Sigmoid colon (tissue), 7 donors: Measurements from ENCODE around the gene CCDC85A. TPM values are rescaled to one million over a fixed set of nuclear protein-coding genes. Genes with fewer than 3 reads are reported as not detected.

Source experiments
- DNase-seq: peaks from one replicate; pipeline ENCODE4 v3.0.0-alpha.2; 2019
- H3K27ac ChIP-seq, 4 donors: fragments of 200-600 bp; sonication (generic); one replicate each; pipeline ENCODE4 v1.5.1; 2016 to 2019; ENCODE audit warnings: mild to moderate bottlenecking in 1 of 4
- H3K27me3 ChIP-seq, 3 donors: fragments of 200-600 bp; sonication (generic); one replicate each; pipeline ENCODE4 v1.5.1; 2019; ENCODE audit warnings: mild to moderate bottlenecking in 1 of 3
- H3K36me3 ChIP-seq, 4 donors: fragments of 200-600 bp; sonication (generic); one replicate each; pipeline ENCODE4 v1.5.1; 2016 to 2019
- H3K4me1 ChIP-seq, 4 donors: fragments of 200-600 bp; sonication (generic); one replicate each; pipeline ENCODE4 v1.5.1; 2017 to 2019
- H3K4me3 ChIP-seq, 4 donors: fragments of 200-600 bp; sonication (generic); one replicate each; pipeline ENCODE4 v1.5.1; 2017 to 2019; ENCODE audit warnings: mild to moderate bottlenecking in 2 of 4, moderate library complexity in 1 of 4
- H3K9me3 ChIP-seq, 4 donors: fragments of 200-600 bp in 3 of 4; sonication (generic) in 3 of 4; one replicate each; pipeline versions ENCODE4 v1.5.1 to v1.6.1; 2013 to 2019
- EP300 ChIP-seq, 4 donors: sonication (generic); formaldehyde crosslinking; IDR thresholded peaks; one replicate each; pipeline ENCODE4 v1.6.1; 2017; ENCODE audit warnings: antibody characterized with exemption in 4 of 4
- POLR2A ChIP-seq, 2 donors: fragments of 450-650 bp; IDR thresholded peaks; one replicate each; pipeline ENCODE4 v1.6.1; 2016; ENCODE audit warnings: antibody characterized with exemption in 2 of 2, mild to moderate bottlenecking in 2 of 2, moderate library complexity in 2 of 2
- POLR2AphosphoS5 ChIP-seq, 4 donors: sonication (generic); formaldehyde crosslinking; IDR thresholded peaks; one replicate each; pipeline ENCODE4 v1.6.1; 2017; ENCODE audit warnings: antibody characterized with exemption in 4 of 4
- WGBS, 2 donors: extraction: QIAGEN DNeasy Blood & Tissue Kit; methylation state at CpG; one replicate each; pipeline ENCODE4 v1.1.7; 2013; 5-methylcytosine and 5-hydroxymethylcytosine counted together
- intact Hi-C: fragments of 100-400 bp; cut with DNase I; formaldehyde crosslinking; loops from one replicate; pipeline ENCODE4 v1.15.1; 2023
- polyA plus RNA-seq, 3 donors: library from polyadenylated mRNA; stranded (reverse); fragments of 200-250 nt; gene quantifications; one replicate each; pipeline ENCODE4 v1.2.3, GENCODE V29; 2013
- total RNA-seq, 4 donors: library from RNA; depleted of rRNA; stranded (reverse); fragments of >200 nt; gene quantifications; one replicate each; pipeline ENCODE4 v1.1.0, GENCODE V29; 2016
- TF ChIP-seq, protein P1 (sequence below), 4 experiments: fragments of 450-650 bp in 3 of 4; fragments of 200-600 bp in 1 of 4; IDR thresholded peaks; one replicate each; pipeline ENCODE4 v1.5.1; 2016 to 2019; ENCODE audit warnings: antibody characterized with exemption in 4 of 4, mild to moderate bottlenecking in 3 of 4, moderate library complexity in 2 of 4
- donor health status: healthy with polysubstance abuse.
- donor health status: Bipolar disorder and iron deficiency.
- donor health status: healthy.

The CCDC85A gene
- total and polyA plus RNA-seq, 7 donors = 0.58 to 8.2 (median 3.5) TPM; not detected in 2

GRCh38 chr2:56344771-56345170, 161.0 kb downstream of the CCDC85A start:
- no peak for TF ChIP-seq EP300 (IDR thresholded peaks at IDR 0.05)
- no peak for TF ChIP-seq POLR2A (IDR thresholded peaks at IDR 0.05)
- TF ChIP-seq, protein P1, sequence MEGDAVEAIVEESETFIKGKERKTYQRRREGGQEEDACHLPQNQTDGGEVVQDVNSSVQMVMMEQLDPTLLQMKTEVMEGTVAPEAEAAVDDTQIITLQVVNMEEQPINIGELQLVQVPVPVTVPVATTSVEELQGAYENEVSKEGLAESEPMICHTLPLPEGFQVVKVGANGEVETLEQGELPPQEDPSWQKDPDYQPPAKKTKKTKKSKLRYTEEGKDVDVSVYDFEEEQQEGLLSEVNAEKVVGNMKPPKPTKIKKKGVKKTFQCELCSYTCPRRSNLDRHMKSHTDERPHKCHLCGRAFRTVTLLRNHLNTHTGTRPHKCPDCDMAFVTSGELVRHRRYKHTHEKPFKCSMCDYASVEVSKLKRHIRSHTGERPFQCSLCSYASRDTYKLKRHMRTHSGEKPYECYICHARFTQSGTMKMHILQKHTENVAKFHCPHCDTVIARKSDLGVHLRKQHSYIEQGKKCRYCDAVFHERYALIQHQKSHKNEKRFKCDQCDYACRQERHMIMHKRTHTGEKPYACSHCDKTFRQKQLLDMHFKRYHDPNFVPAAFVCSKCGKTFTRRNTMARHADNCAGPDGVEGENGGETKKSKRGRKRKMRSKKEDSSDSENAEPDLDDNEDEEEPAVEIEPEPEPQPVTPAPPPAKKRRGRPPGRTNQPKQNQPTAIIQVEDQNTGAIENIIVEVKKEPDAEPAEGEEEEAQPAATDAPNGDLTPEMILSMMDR (IDR thresholded peaks at IDR 0.05) = no peak
- no peak for TF ChIP-seq POLR2AphosphoS5 (IDR thresholded peaks at IDR 0.05)
- DNase-seq = no peak
- no peaks in the 10 kb centered on the region for H3K36me3 ChIP-seq
- H3K27ac ChIP-seq = no peak overlapping the region
- no peaks in the 10 kb centered on the region for H3K9me3 ChIP-seq
- H3K4me1 ChIP-seq = no peaks in the 10 kb centered on the region
- WGBS, 2 donors = 92 to 94% methylated on average over 1 of the region's 1 CpG
- H3K27me3 ChIP-seq = no peaks in the 10 kb centered on the region
- intact Hi-C loops = no loop called here
- no peak overlapping the region for H3K4me3 ChIP-seq

DNA sequence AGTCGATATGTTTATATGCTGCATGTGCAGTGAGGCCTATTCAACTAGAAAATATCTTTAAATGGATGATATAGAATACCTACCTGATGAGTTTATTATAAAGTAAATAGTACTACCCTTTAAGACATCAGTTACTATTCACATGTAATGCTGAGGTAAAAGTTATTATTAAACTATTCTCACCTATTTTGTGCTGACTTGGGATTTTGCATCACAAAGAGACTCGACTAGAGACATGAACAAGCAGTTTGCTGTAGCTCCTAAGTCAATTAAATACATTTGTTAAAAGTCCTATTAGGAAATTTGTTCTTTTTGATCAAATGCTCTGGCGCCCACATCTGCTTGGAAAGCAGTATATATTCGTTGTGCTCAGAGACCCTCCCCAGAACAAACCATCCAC, 164.1 kb downstream of the CCDC85A start:
- H3K27ac ChIP-seq = no peak overlapping the region
- no peak for DNase-seq
- H3K9me3 ChIP-seq = no peaks in the 10 kb centered on the region
- no peak for TF ChIP-seq POLR2A (IDR thresholded peaks at IDR 0.05)
- TF ChIP-seq EP300 (IDR thresholded peaks at IDR 0.05) = no peak
- TF ChIP-seq, protein P1 (IDR thresholded peaks at IDR 0.05) = no peak
- TF ChIP-seq POLR2AphosphoS5 (IDR thresholded peaks at IDR 0.05) = no peak
- H3K36me3 ChIP-seq = no peaks in the 10 kb centered on the region
- H3K27me3 ChIP-seq = no peaks in the 10 kb centered on the region
- 73 to 89% methylated on average over 4 of the region's 4 CpGs for WGBS, 2 donors
- no peak overlapping the region for H3K4me3 ChIP-seq
- intact Hi-C loops = no loop called here
- H3K4me1 ChIP-seq = no peaks in the 10 kb centered on the region

DNA sequence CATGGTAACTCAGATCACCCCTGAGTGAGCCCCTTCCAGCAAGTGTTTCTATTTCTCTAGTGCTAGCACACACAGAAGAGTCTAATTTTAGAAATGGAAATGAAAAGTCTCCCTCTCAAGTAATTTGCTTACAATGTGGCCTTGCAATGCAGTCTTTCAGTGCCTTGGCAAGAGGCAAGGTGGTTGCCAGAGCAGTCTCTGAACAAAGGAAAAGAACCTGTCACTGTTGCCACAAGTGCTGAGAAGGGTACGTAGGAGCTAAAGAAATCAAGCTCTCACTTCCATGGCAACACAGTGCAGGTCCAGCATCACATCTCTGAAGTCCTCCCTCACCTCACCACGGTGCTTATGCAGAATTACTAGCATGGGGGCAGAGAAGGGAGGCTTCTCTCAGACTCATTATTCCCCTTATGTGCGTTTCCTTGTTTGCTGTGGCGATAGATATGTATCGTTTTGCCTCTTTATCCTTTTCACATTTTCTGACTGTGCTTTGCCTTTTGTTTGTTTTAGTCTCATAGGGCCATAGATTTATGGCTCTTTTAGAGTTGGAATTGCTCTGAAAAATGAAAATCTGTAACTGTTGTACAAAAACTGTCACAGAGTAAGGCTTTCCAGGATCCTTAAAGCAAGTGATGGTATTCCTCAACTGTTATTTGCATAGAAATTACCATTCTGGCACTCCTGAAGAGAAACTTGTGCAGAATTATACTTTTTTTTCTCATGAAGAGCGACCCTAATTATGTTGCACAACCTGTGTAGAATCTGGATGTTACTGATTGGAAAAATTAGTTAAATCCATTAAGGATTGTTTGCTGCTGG, 164.8 kb downstream of the CCDC85A start:
- H3K36me3 ChIP-seq = no peaks in the 10 kb centered on the region
- WGBS, 2 donors = 51 to 65% methylated on average over 6 of the region's 6 CpGs
- no peak for DNase-seq
- H3K9me3 ChIP-seq = no peaks in the 10 kb centered on the region
- H3K27me3 ChIP-seq = no peaks in the 10 kb centered on the region
- no peak overlapping the region for H3K27ac ChIP-seq
- no peak overlapping the region for H3K4me3 ChIP-seq
- TF ChIP-seq, protein P1 (IDR thresholded peaks at IDR 0.05) = no peak
- TF ChIP-seq POLR2A (IDR thresholded peaks at IDR 0.05) (no peak), POLR2AphosphoS5 (IDR thresholded peaks at IDR 0.05) (no peak), EP300 (IDR thresholded peaks at IDR 0.05) (no peak)
- intact Hi-C loops = no loop called here
- no peaks in the 10 kb centered on the region for H3K4me1 ChIP-seq

- WGBS, 2 donors = 93 to 98% methylated on average over 3 of the region's 3 CpGs
- Histone ChIP-seq H3K27me3 (no peaks in the 10 kb centered on the region), H3K9me3 (no peaks in the 10 kb centered on the region), H3K4me3 (no peak overlapping the region), H3K4me1 (no peaks in the 10 kb centered on the region), H3K36me3 (no peaks in the 10 kb centered on the region), H3K27ac (no peak overlapping the region)
- TF ChIP-seq EP300 (IDR thresholded peaks at IDR 0.05) (no peak), POLR2AphosphoS5 (IDR thresholded peaks at IDR 0.05) (no peak), POLR2A (IDR thresholded peaks at IDR 0.05) (no peak)
- TF ChIP-seq, protein P1 (IDR thresholded peaks at IDR 0.05) = no peak
- intact Hi-C loops = no loop called here
- DNase-seq = no peak
These were observed 174.0 kb downstream of the CCDC85A start for GRCh38 chr2:56357655-56358295.
